ENCODE data around the gene NRXN3.
A peak's percentile ranks its signal among the peaks of the same experiment; 100 is the strongest.

NRXN3 gene

GRCh38 chr14:78173346-78174035 lies 3.3 kb downstream of the NRXN3 start:
- DNase-seq (ENCODE audit: low spot score): no peak

GRCh38 chr14:78175412-78175811 lies 5.2 kb downstream of the NRXN3 start:
- no peak for DNase-seq (ENCODE audit: low spot score)

GRCh38 chr14:78178071-78178470 lies 7.9 kb downstream of the NRXN3 start:
- DNase-seq (ENCODE audit: low spot score): no peak

DNA sequence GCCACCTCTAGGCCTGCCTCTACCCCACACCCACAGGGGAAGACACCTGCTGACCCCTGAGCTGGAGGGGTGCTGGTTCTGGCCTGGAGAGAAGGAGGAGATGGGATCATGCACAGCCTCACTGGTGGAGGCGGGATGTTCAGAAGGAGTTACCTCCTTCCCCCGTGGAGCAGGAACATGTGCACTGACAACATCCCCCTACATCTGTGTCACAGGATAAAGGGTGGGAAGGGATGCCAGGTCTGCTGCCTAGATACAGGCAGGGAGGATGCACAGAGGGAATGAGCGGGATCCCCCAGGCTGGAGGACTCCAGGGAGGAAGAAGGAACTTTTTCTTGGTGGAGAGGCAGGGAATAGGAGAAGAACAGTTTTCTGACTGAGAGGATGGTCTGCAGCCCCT lies 8.8 kb downstream of the NRXN3 start:
- DNase-seq (ENCODE audit: low spot score): no peak

DNA sequence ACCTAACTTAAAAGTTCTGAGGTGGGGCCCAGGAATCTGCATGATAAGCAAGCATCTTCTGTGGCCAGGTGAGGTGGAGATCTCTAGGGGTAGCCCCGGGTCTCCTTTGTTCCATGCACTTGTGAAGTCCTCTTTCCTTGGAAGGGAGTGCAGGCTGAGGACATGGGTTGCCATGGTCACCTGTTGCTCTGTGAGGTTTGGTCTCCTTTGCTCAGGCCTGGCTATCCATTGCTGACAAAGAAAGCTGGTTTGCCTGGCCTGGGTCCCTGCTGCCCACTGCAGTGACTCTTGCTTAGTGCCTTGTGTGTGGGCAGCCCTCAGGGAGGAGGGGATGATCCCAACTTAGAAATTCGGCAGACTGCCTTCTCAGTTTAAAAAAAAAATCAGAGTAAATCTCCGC lies 11.1 kb downstream of the NRXN3 start:
- no peak for DNase-seq (ENCODE audit: low spot score)

DNA sequence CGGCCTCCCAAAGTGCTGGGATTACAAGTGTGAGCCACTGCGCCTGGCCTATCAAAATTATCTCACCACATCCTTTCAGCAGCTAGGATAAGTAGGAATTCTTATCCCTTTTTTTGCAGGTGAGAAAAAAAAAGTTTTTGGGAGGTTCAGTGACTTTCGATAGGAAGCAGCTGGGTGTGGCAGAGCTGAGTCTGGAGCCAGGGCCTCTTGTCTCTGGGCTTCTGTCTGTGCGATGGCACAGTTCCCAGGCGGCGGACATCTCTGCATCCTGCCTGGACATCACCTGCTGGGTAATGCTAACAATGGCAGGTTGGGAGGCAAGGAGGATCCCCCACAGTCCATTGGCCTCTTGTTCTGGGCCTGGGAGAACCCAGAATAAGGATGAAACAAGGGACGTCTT lies 12.5 kb downstream of the NRXN3 start:
- DNase-seq (ENCODE audit: low spot score): no peak

DNA sequence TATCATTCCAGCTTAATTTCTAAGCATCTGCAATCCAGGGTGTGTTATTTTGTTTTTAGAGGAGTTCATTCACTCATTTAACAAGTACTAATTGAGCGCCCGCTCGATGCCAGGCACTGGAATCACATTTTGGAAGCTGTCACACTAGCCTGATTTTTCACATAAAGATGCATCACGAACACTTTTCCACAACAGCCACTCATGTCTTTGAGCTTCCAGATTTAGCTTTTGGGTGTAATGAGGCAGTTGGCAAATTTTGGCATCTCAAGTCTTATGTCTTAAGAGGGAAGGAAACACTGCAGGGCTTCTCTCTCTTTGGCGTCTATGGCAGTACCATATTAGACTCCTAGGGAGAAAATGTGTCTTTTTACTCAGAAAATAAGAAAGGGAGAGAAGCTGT lies 14.0 kb downstream of the NRXN3 start:
- DNase-seq (ENCODE audit: low spot score): no peak

GRCh38 chr14:78186277-78186676 lies 16.1 kb downstream of the NRXN3 start:
- DNase-seq (ENCODE audit: low spot score): no peak

DNA sequence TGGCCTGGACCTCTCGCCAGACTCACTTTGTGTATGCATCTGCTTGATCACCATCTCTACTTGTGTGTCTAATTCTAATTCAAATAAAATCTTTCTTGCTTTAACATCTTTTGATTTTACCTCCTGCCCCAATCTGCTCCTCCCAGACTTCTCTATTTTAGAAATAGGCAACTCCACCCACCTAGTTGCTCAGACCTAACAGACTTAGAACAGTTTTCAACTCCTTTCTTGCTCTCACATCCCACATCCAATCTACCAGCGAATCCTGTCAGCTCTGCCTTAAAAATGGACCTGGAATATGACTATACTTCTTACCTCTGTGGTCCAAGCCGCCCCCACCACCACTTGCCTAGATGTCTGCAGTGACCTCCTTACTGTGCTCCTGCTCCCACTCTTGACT lies 18.7 kb downstream of the NRXN3 start:
- no peak for DNase-seq (ENCODE audit: low spot score)

DNA sequence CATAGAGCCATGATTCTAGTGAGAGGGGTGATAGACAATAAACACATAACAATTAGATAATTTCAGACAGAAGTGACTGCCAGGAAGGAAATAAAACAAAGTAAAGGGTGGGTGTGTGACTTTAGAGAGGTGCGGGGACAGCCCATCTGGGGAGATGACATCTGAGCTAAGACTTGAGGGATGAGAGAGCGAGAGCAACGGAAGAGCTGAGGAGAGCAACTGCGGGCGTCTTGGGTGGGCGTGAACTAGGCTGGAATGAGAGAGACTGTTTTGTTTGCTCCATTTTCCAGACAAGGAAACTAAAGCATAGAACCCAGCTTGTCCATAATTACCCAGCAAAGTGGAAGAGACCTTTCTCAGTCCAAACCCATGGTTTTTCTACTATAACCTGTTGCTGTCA lies 25.3 kb downstream of the NRXN3 start:
- no peak for DNase-seq (ENCODE audit: low spot score)

- no peak for DNase-seq (ENCODE audit: low spot score)
Measured at GRCh38 chr14:78196323-78196722, 26.1 kb downstream of the NRXN3 start.

DNA sequence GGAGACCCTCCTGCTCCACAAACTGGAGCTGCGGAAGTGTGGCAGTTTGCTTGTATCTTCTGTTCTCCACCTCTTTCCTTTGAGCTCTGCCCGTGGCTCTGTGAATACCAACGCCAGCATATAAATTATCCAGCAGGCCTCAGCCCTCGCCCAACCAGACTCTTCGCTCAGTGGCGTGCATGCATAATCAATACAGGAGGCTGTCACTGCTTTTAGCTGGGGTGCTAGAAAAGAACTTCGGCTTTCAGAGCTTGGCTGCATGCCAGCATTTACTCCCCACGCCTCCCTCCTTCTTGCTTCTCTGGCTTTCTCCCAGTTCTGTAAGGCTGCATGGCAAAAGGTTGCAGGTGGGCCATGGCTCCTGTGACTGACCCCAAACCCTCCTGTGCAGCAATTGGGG lies 26.9 kb downstream of the NRXN3 start:
- DNase-seq (ENCODE audit: low spot score): no peak

- DNase-seq (ENCODE audit: low spot score): no peak
Measured at GRCh38 chr14:78202163-78202562, 32.0 kb downstream of the NRXN3 start.

- DNase-seq (ENCODE audit: low spot score): no peak
Measured at GRCh38 chr14:78202976-78203375, 32.8 kb downstream of the NRXN3 start.

DNA sequence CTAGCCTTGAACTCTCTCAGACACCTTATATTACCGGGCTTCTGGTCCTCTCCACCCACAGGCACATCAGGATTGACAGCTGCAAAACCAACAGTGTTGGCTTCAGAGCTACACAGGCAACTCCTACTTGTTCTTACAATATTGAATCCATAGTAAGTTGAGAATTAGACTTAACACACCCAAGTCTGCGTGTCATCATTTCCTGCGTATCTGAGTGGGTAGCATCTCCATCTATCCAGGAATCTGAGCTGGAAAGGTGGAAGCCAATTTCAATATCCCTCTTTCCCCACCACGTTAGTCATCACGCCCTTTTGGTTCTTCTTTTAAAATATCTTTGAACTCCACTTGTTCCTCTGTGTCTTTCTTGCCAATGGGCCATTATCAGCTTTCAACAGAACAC lies 37.2 kb downstream of the NRXN3 start:
- DNase-seq (ENCODE audit: low spot score): no peak

GRCh38 chr14:78220273-78220672 lies 50.1 kb downstream of the NRXN3 start:
- DNase-seq (ENCODE audit: low spot score): no peak

- no peak for DNase-seq (ENCODE audit: low spot score)
Measured at GRCh38 chr14:78222746-78223145, 52.6 kb downstream of the NRXN3 start.

DNA sequence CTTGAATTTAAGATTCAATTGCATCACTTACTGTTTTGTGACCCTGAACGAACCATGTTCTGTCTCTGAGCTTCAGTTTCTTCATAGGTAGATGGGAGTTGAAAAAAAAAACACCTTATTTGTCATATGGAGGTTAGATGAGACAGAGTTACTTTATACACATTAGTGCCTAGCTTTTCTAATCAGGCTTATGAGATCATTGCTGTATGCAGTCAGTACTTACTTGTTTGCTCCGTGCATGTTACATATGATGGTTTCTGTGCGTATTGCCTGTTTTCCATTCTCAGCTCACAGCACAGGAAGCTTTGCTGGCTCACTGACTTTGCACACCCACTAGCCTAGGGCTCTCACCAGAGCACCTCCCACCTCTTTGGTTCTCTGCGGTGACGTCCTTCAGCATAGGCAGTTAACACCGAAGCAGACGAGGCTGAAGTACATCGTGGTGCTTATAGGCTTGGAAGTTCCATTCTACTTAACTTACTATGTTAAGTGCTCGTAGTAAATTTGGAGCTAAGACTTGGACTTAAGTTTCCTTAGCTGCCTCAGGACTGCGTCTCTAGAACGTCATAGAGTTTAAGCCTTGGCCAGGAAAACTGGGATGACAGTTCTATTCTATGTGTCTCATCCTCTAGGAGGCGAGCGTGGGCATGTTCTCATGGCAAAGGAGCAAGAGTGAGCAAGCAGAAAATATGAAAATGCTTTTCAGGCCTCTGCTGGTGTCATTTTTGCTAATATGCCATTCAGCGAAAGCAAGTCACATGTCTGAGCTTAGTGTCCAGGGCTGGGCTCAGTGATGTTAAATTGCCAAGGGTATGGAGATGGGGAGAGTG lies 57.3 kb downstream of the NRXN3 start:
- DNase-seq (ENCODE audit: low spot score): peak; percentile 9

DNA sequence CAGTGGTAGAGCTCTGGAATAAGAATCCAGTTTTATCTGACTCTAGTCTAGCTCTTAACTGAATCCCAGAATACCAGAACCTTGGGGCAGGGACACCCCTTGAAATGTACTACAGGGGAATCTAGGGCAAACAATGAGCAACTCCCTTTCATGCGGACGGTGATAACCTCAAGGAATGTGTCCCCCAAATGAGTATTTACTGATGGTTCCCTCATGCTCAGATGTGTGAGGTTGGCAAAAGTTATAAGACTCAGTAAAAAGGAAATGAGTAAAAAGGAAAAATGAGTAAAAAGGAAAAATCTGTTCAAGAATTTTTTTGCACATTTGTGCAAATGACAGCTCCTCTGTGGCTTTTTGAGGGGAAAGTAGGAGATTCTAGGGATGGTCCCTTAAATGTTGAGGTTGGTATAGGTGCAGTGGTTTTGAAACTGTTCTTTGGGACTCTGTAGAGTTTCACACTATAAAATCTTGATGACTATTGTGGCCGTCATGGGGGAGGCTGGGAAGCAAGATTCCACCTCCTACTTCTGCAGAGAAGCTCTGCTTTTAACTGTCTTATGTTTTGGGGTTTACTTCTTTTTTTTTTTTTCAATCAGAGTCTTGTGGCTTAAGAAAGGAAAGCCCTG lies 58.6 kb downstream of the NRXN3 start:
- DNase-seq (ENCODE audit: low spot score): no peak

- no peak for DNase-seq (ENCODE audit: low spot score)
Measured at GRCh38 chr14:78232231-78233000, 62.2 kb downstream of the NRXN3 start.

DNA sequence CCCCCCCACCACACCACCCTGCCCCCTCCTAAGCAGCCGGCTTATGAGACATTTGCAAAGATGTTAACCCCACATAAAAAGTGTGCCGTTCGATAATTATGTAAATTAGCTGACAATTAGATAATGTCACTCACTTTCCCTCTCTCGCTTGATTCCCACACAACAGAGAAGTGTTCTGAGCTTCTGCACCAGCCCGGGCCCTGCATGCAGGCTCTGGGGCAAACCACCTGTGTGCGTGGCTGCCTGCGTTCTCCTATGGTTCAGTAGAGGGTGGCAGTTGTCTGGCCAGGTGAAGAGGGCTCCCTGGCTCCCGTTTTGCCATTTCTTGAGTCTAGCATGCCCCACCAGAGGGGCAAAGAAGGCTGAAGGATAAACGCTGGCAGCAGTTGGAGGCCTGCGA lies 68.0 kb downstream of the NRXN3 start:
- DNase-seq (ENCODE audit: low spot score): no peak

DNA sequence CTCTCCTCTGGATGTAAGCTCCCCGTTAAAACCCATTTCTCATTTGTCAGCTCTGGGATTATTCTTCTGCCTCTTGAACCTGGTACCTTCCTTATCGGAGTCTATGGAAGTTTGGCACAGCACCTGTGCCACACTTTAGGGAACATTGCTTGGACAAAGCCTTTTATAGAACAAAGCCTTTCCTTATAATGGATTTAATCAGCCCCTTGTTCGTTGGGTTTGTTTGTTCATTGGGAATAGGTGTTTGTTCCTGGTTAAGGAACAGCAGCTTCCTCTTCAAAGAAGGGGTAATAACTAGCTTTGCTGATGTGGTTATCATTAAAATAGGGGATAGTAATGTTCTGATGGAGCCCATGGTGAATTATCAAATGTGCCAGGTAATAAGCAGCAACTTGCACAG lies 70.4 kb downstream of the NRXN3 start:
- DNase-seq (ENCODE audit: low spot score): no peak

GRCh38 chr14:78242086-78242485 lies 71.9 kb downstream of the NRXN3 start:
- no peak for DNase-seq (ENCODE audit: low spot score)

Measured in hematopoietic multipotent progenitor cell treated with erythropoietin and hydrocortisone succinate and interleukin-3 and kit ligand, for 15 days (in vitro differentiated cells).